ENCODE measurements around the gene ABLIM2.

Gene ABLIM2

DNA sequence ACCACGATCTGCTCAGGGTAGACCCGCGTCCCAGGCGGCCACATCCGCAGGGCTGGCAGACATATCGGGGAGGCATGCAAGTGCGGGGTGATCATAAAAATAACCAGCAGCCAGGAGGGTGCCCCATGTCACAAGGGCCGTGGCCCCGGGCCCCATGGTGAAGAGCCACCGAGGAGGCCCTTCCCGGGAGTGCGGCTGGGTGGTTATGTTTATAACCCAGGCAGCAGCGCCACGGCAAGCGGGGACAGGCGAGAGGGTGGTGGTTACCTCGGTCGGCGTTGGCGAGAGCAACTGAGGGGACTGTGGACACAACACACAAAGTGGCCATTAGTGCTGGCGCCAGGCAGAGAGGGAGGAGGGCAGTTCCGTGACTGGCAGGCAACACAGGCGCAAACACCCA lies 126.2 kb downstream of the ABLIM2 start:
- no peak for DNase-seq (ENCODE audit: low read depth in 4 of 4, low spot score in 1 of 4)

DNA sequence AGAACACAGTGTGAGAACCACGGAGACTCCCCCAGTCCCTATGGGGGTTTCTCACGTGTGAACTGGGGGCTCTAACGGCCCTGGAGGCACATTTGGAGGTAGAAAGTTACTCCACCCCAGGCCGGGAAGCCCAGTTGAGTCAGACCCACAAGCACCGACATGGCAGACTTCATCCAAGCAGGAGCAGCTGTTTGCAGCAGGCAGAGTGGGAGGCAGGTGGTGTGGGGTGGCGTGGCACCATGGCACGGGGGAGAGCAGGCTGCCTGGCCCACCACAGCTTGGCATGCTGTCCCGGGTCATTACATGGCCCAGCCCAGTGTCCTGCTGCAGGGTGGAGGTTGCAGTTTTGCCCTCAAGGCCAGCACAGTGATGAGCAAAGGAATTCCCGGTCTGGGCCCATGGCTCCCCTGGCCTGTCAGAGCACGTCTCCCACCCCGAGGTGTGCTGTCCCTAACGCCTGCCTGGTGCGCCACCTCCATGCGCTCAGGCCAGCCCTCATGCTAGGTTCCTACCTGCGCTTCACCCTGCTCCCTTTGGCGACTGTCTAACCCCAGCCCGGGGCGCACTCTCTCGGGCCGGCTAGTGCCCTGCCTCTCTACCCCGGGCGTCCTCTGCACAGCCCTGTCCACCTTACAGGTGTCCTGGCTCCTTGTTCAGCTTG lies 128.4 kb downstream of the ABLIM2 start:
- DNase-seq (ENCODE audit: low read depth in 4 of 4, low spot score in 1 of 4) = no peak

DNA sequence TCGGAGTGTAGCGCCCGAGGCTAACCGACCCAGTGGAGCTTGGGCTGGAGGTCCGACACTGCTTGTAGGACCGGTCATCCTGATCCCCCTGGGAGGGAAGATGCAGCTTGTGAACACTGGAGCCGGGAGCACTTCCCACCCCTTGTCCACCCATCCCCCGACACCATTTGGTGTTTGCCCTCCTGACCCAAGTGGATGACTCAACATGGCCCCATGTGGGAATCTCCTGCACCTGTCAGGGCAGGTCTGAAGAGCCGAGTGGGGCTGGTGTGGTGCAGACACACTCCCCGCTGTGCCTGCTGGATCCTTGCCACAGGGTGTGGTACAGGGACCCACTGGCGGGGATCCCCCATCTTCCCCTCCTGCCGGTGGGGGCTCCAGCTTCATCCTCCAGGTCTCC lies 128.9 kb downstream of the ABLIM2 start:
- DNase-seq (ENCODE audit: low read depth in 4 of 4, low spot score in 1 of 4) = no peak

DNA sequence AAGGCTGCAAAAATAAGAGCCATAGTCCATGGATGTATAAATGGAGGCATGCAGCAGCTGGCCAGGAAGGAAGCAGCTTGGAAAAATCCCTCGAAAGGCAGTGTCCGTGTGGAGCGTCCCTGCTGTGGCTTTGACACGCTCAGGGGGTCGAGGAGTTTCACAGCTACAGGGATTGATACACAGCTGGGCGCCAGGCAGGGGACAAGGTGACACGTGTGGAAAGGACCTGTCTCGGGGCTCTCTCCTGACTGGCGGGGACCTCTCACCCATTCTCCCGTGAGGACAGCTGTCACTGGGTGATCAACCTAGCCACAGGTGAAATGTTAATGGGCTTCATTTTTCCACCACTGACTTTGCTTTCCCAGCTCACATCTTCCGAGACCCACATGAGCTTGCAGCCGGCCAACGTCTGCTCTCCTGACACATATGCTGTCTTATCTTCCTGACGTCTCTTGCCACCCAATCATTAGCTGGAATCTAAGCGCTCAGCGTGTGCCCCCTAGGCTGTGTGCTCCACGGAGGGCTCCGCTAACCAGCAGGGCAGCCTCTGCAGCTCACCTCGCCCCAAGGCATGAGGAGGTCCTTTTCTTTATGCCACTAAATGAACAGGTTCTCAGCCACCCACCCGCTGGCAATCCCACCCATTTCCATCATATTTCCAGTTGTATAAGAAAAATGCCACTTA lies 129.6 kb downstream of the ABLIM2 start:
- DNase-seq (ENCODE audit: low read depth in 4 of 4, low spot score in 1 of 4) = no peak

DNA sequence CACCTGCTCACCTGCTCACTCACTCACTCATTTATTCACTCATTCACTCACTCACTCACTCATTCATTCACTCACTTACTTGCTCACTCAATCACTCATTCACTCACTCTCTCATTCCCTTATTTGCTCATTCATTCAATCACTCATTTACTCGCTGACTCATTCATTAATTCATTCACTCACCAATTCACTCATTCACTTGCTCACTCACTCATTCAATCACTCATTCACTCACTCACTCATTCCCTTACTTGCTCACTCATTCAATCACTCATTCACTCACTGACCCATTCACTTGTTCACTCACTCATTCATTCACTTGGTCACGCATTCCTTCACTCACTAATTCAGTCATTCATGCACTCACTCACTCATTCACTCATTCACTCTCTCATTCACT lies 130.2 kb downstream of the ABLIM2 start:
- DNase-seq (ENCODE audit: low read depth in 4 of 4, low spot score in 1 of 4) = no peak

DNA sequence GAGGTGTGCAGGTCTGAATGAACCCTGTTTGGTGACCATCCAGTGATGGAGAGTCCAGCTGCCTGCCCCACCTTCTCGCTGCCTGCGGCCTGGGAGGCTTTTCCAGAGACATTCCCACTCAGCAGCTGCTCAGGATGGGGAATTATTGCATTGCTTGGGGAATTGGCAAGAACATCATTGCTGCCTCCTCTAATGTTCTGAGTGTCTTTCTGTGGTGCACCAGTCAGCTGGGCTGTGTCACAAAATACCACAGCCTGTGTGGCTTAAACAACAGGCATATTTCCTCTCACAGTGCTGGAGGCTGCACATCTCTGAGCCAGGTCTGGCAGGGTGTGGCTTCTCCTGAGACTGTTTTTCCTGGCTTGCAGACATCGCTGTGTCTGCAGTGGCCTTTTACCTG lies 132.2 kb downstream of the ABLIM2 start:
- no peak for DNase-seq (ENCODE audit: low read depth in 4 of 4, low spot score in 1 of 4)

DNA sequence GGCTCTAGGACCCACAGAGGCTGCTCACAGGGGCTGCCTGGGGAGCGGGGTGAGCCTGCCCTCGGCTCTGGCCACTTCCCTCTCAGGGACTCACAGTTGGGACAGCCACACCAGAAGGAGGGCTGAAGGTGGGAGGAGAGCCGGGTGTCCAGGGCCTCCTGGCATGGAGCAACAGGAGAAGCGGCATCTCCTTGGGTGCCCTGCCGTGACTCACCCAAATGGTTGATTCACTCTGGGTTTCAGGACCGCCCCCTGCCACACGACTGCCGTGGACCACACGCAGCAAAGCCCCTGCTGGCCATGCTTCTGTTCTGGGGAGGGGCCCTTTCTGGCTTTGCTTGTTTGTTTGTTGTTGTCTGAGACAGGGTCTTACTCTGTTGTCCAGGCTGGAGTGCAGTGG lies 132.9 kb downstream of the ABLIM2 start:
- no peak for DNase-seq (ENCODE audit: low read depth in 4 of 4, low spot score in 1 of 4)

DNA sequence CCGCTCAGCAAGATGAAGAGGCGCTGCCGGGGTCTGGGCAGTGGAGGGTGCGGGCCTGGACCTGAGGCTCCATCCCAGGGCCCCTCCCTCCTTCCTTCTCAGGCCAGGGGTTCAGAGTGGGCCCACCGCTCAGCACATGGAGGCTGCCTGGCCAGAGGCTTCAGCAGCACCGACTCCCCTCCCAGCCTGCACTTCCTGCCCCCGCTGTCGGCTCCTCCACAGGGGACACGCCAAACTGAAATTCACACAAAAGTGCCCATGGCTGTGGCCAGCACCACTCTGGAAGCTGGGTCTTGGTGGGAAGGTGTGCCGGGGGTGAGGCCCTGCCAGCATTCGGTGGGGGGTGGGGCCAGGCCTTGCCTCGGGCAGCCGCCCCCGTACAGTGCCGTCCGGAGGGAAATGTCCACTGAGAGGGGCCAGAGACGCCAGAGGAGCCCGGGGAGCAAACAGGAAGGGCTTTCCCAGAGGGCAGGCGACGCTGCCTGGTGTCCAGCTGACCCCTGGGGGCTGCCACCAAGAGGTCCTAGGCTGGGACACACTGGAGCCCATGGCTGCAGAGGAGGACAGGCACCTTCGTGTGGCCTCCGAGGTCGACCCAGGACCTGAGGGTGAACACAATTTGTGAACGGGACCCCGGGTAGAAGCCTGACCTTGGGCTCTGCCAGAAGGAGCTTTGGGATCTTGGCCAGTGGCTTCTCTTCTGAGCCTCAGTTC lies 134.4 kb downstream of the ABLIM2 start:
- DNase-seq (ENCODE audit: low read depth in 4 of 4, low spot score in 1 of 4) = no peak

DNA sequence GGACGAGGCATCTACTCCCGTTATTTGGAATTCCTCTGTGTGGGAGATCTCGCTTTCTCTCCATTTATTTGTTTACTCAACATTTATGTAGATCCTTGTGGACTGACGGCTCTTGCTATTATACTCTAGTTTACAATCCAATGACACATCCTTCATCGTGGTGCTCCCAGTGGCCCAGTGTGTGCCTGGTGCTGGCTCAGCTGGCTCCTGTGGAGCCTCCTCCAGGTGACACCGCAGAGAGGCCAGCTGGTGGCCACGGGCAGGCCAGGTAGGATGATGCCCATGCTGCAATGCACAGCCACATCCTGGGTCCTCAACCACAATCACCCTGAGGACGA lies 134.9 kb downstream of the ABLIM2 start:
- no peak for DNase-seq (ENCODE audit: low read depth in 4 of 4, low spot score in 1 of 4)

DNA sequence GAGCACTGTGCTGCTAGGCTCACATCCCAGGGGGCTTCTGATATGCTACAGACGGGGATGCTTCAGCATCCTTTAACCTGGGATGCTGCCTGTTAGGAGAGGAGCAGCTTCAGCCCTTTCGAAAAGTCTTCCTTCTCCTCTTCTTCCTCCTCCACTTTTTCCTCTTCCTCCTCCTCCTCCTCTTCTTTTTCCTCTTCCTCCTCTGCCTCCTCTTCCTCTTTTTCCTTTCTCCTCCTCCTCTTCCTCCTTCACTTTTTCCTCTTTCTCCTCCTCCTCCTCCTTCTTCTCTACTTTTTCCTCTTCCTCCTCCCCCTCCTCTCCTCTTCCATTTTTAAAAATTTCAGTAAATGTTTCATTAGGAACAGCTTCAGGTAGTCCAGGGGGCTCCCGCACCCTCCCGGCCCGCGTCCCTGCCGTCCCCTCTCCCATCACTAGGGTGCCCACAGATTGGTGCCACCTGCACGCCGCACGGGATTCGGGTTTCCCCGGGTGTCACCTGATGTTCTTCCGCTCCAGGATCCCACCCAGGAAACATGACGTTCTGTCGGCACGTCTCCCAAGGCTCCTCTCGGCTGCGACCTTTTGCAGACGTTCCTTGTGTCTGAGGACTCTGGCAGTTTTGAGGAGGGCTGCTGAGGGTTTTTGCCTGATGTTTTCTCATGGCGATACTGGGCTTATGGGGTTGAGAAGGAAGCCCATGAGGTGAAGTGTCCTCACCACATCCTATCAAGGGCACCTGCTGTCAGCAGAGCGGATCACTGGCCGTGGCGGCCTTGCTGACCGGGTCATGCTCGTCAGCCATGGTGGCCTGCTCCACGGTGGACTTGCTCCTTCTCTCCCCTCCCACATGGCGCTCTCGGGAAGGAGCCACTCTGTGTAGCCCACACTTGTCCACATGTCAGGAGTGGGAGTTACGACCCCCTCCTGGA lies 135.6 kb downstream of the ABLIM2 start:
- DNase-seq (ENCODE audit: low read depth in 4 of 4, low spot score in 1 of 4) = no peak

DNA sequence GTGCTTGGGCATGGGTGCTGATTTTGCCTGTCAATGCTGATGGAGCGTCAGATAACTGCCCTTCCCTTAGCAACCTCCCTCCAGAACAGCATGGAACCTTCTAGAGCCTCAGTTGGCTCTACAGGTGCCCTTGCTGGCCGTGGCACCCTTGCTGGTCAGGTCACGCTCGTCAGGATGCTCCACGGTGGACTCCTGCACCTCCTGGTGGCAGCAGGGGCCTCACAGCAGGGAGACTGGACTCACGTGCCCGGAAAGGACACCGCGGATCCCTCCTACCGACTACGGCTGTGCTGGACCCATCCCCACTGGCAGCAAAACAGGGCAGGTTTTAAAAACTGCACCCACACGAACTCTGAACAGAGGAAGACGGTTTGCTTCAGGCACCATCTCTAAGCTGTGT lies 136.8 kb downstream of the ABLIM2 start:
- DNase-seq (ENCODE audit: low read depth in 4 of 4, low spot score in 1 of 4) = no peak

DNA sequence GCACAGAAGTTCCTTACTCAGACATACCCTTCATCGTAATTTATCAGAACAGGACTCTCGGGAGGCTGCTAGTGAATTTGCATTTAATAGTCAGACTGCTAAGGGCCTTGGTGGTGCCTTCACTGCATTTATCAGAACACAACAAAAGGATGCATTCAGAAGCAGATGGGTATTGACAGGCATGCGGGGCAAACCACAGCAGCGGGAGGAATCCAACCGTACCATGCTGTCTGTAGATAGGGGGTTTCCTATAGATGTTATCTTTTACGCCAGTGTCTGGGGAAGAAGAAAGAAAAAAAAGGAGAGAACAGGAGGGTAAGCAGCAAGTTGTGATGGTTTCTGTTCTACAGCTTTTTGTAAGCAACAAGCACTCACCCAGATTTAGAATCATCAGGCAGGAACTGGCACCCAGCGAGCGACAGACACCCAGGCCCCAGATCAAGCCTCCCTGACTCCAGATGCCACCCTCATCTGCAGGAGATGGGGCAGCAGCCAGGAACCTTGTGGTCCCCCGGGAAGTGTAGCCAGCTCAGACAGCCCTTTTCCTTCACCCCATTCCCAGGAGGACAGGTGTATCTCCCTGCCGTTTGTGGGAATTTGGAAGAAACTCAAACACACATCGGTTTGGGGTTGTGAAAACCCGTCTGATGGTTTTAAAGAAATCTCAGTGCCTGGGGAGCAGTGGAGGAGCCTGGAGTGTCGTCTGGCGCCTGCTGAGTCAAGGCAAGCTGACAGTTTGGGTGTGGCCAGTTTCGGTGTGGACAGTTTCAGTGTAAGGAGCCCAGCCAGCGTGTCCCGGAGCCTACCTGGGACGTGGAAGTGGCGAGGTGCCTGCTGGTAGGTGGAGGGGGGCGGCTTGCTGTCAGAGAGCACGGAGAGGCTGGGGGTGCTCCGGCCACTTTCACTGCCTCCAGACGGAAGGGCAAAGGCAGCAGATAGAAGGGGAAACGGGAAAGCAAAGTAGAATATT lies 138.9 kb downstream of the ABLIM2 start:
- DNase-seq (ENCODE audit: low read depth in 4 of 4, low spot score in 1 of 4) = no peak

DNA sequence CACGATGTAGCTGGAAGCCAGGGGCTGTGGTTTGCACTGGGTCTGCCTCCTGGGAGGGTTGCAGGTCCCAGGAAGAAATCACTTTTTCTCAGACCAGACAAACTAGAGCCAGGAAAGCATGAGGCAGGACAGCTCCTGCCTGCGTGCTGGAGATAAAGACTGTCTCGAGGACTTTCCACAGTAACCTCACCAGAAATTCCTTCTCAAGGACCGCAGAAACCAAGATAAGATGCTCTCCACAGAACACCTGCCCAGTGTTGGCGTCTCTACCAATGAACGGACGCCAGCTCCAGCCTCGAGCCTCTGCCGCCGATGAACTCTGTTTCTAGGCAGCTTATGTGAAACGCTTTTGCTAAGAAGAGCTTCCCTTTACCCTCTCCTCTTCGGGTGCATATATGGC lies 142.1 kb downstream of the ABLIM2 start:
- DNase-seq (ENCODE audit: low read depth in 4 of 4, low spot score in 1 of 4) = no peak

DNA sequence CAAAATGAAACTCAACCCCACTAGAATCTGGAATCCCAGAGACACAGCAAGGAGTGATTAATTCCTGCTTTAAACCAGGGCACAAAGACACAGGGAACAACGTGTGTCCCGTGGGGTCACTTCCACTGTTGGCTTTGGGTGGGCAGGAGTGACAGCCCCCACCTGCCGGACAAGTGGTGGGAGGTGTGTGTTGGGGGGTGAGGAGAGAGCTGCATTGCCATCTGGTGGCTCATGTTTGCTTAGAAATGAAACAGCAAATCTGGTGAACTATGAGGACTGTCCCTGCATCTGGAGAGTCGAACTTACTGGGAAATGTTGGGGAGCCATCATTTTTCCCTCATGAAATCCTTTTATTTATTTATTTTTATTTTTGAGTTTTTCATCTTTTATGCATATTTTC lies 143.1 kb downstream of the ABLIM2 start:
- DNase-seq (ENCODE audit: low read depth in 4 of 4, low spot score in 1 of 4) = no peak

DNA sequence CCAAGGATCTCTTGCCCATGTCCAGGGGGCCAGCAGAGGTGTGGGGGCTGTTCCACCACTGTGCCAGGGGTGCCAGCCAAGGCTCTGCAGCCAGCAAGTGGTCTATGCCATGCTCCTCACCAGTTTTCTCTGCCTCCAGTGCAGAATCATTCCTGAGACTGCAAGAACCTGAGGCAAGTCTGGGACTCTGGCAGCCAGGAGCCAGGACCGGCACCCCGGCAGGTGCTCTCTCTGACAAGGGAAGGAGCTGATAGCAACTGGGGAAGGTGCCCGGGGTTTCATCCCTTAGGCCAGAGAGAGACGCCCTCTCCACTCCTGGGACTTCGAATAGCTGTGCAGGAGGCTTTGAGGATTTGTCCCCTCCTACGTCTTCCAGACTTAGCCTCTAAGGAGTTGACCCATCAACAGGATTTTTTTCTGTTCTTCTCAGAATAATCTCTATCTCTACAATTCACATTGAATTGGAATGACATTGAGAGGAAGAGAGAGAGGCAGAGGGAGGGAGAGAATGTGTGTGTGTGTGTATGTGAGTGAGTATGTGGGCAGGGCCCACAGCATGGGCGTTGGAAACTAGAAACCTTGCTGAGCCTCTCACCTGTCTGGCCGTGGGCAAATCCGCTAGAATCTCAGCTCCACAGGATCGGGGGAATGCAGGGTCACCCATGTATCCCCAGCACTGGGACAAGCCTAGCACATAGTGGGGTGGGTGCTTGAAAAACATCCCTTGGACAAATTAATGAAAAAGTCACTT lies 144.5 kb downstream of the ABLIM2 start:
- no peak for DNase-seq (ENCODE audit: low read depth in 4 of 4, low spot score in 1 of 4)

DNA sequence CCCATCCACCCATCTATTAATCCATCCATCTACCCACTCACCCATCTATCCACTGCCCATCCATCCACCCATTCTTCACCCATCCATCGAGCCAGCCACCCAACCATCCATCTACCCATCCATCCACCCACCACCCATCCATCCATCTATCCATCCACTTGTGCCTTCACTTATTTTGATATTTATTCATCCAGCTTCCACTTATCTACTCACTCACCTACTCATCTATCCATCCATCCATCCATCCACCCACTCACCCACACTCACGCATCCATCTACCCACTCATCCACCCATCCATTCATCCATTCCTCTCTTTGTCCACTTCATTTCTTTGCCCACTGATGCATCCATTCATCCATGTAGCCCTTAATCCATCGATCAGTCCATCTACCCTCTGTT lies 146.1 kb downstream of the ABLIM2 start:
- no peak for DNase-seq (ENCODE audit: low read depth in 4 of 4, low spot score in 1 of 4)

DNA sequence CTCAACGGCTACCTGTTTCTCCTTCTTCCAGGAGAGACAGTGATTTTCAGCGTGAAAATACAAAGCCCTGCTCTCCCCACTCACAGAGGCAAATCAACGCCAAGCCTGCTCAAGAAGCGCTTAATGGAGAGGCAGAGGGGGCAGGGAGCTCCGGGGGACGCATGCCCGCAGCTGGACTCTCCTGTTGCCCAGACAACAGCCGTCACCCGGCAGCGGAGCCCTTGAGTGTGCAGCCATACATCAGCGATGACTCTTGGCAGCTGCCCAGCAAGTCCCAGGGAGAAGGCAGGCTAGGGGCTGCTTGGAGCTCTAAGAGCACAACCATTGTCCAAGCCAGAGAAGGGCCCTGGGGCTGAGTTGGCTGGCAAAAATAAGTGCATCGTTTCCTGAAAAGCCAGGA lies 148.0 kb downstream of the ABLIM2 start:
- no peak for DNase-seq (ENCODE audit: low read depth in 4 of 4, low spot score in 1 of 4)

DNA sequence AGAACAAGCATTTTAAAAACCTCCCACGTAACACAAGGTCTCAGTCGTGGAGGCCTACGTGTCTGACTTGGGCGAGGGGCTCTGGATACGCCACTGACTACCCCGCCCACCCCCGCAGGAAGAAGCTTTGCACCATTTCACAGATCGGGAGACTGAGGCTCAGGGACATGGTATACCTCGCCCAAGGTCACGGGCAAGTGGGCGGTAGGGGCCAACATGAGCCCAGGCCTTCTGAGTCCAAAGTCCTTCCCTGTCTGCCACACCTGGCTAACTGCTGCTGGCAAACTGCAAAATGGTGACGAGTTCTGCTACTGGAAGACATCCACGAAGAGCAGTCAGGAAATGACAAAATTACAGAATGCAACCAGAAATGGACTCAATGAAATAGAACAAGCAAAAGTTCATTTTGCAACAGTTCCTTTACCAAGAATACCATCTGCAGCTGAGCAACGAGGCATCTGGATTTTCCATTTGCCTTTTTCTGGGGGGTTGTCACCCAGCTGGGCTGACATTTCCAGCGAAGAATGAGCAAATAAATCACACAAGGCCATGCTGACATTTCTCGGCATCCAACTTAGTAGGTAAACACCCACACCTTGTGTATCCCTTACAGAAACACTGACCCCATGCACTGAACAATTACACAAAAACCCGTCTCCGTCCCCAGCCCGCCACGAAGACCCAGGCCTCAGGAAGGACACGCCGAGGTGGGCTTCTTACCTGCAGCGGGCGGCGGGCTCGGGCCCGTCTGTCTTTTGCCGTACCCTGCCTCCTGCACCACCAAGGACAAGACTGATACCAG lies 148.7 kb downstream of the ABLIM2 start:
- DNase-seq (ENCODE audit: low read depth in 4 of 4, low spot score in 1 of 4) = no peak

DNA sequence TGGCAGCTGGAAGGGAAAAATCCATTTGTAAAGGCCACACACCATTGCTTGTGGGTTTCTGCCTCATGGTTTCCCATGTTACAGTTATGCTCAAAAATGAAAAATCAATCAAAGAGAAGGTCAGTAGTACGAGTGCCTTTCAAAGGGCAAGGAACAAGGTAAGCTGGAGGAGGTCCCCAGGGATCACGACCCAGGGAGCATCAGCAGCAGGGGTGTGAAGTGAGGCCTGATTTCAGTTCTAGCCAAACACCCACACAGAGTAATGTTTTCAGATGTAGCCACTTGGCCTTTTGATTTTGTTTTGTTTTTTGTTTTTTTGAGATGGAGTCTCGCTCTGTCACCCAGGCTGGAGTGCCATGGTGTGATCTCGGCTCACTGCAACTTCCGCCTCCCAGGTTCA lies 149.5 kb downstream of the ABLIM2 start:
- no peak for DNase-seq (ENCODE audit: low read depth in 4 of 4, low spot score in 1 of 4)

All from stimulated activated CD4-positive, alpha-beta T cell treated with anti-CD3 and anti-CD28 coated beads, Interleukin-1b, Interleukin-23, amount 100 ng/mL, for 24 hours (primary cell).